Type B pancreatic cell (in vitro differentiated cells): Measurements from ENCODE around the gene SLC39A8. TPM values are rescaled to one million over a fixed set of nuclear protein-coding genes. Genes with fewer than 3 reads are reported as not detected.

Source experiments
- DNase-seq: peaks from one replicate; pipeline ENCODE4 v3.0.0; 2021; ENCODE audit warnings: mixed read lengths; ENCODE audit not compliant: unreplicated experiment; ENCODE audit errors: extremely low spot score
- H3K27ac Mint-ChIP-seq: 2 replicates; pipeline ENCODE4 v1.8.0; 2021; ENCODE audit warnings: mild to moderate bottlenecking, mixed read lengths
- H3K27me3 Mint-ChIP-seq: 2 replicates; pipeline ENCODE4 v1.8.0; 2021; ENCODE audit warnings: mixed read lengths
- H3K36me3 Mint-ChIP-seq: 2 replicates; pipeline ENCODE4 v1.8.0; 2021; ENCODE audit warnings: mixed read lengths
- H3K4me1 Mint-ChIP-seq: one replicate; pipeline ENCODE4 v1.8.0; 2021; ENCODE audit warnings: mixed read lengths; ENCODE audit not compliant: unreplicated experiment
- H3K4me3 Mint-ChIP-seq: 2 replicates; pipeline ENCODE4 v1.8.0; 2021; ENCODE audit warnings: mild to moderate bottlenecking, mixed read lengths
- H3K9me3 Mint-ChIP-seq: 2 replicates; pipeline ENCODE4 v1.8.0; 2021; ENCODE audit warnings: mixed read lengths
- CTCF ChIP-seq: fragments of 200-600 bp; sonication (generic); conservative IDR thresholded peaks from 2 replicates; pipeline ENCODE4 v1.5.0; 2021; ENCODE audit warnings: antibody characterized with exemption, mild to moderate bottlenecking
- total RNA-seq: library from RNA; stranded (reverse); gene quantifications from 2 replicates; pipeline ENCODE4 v1.2.1, GENCODE V29; 2021; ENCODE audit warnings: low replicate concordance

SLC39A8 gene
- total RNA-seq, 1 donor from 2014 or later = 8.3 TPM

GRCh38 chr4:102216666-102217065, 128.6 kb downstream of the SLC39A8 start:
- Mint-ChIP-seq H3K36me3 (no peaks in the 10 kb centered on the region), H3K27ac (no peak overlapping the region), H3K9me3 (no peaks in the 10 kb centered on the region), H3K4me1 (peaks cover 8% of the 10 kb centered on the region), H3K27me3 (no peaks in the 10 kb centered on the region), H3K4me3 (no peak overlapping the region)
- no peak for TF ChIP-seq CTCF
- no peak for DNase-seq

GRCh38 chr4:102213031-102213430, 132.3 kb downstream of the SLC39A8 start:
- H3K36me3 Mint-ChIP-seq = no peaks in the 10 kb centered on the region
- H3K4me1 Mint-ChIP-seq = no peaks in the 10 kb centered on the region
- no peaks in the 10 kb centered on the region for H3K9me3 Mint-ChIP-seq
- no peaks in the 10 kb centered on the region for H3K27me3 Mint-ChIP-seq
- no peak for DNase-seq
- TF ChIP-seq CTCF = no peak
- H3K27ac Mint-ChIP-seq = no peak overlapping the region
- no peak overlapping the region for H3K4me3 Mint-ChIP-seq

Other genes with a start within 250 kb of the SLC39A8 start
- gene NFKB1, start 155.9 kb upstream of the SLC39A8 start, total RNA-seq = 20.6 and 25.1 TPM in 2 replicates